Measurements from ENCODE around the gene TMEM117.
"Not testable (repeated sequence)": the region's sequence is repeated elsewhere in the genome, so short reads cannot be mapped to it uniquely, and the experiment has no call there.

Gene TMEM117

DNA sequence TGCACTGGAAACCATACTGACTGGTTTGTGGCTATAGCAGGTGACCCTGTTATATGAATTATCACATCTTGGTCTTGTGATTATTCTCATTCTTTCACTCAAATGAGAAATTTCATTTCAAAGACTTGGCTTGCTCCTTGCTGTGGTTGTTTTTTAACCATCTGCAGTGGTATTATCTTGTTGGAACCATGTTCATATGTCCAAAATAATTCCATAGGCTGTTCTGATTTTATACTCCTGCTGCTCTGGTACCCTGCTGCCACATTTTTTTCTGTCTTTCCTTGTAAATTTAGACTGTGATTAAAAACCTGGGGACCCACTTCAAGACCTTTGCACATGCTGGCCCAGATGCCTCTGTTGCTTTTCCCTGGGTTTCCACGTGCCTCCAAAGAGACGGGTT lies 190.2 kb downstream of the TMEM117 start:
- Mint-ChIP-seq H3K9me3 (peaks cover 5% of the 10 kb centered on the region), H3K27ac (no peak overlapping the region), H3K4me1 (ENCODE audit: low read depth) (no peaks in the 10 kb centered on the region), H3K4me3 (no peak overlapping the region), H3K27me3 (ENCODE audit: low read depth) (no peaks in the 10 kb centered on the region), H3K36me3 (ENCODE audit: low read depth) (no peaks in the 10 kb centered on the region)

DNA sequence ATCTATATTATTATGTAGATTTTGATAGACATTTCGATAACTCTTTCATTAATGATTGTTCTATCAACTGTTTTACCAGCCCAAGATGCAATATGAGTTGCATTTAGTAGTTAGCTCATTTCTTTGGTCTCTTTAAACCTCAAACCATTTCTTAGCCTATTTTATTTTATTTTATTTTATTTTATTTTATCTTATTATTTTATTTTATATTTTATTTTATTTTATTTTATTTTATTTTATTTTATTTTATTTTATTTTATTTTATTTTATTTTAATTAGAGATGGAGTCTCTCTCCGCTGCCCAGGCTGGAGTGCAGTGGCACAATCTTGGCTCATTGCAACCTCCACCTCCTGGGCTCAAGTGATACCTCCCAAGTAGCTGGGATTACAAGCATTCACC lies 191.0 kb downstream of the TMEM117 start:
- not testable (repeated sequence) for H3K36me3 Mint-ChIP-seq (ENCODE audit: low read depth); H3K4me1 Mint-ChIP-seq (ENCODE audit: low read depth); H3K27me3 Mint-ChIP-seq (ENCODE audit: low read depth); H3K27ac Mint-ChIP-seq; H3K4me3 Mint-ChIP-seq
- H3K9me3 Mint-ChIP-seq: peaks cover 10% of the 10 kb centered on the region

DNA sequence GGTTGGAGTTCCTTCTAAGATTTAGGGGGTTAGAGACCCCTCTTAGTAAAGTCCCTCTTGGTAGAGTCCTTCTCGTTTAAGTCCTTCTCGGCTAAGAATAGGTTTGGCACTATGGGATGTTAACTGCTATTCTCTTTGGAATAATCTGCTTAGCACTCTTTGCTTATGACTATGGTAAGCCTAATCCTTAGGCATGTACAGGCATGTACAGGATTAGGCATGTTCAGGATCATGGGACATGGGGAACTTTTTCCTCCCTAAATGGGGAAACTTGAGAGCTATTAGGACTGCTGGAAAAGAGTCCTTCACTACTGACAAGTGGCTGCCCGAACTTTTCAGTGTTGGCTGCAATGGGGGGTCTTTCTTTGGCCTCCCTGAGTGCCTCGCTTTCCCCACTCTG lies 193.3 kb downstream of the TMEM117 start:
- Mint-ChIP-seq H3K27me3 (ENCODE audit: low read depth) (no peaks in the 10 kb centered on the region), H3K27ac (no peak overlapping the region), H3K9me3 (peaks cover 10% of the 10 kb centered on the region), H3K36me3 (ENCODE audit: low read depth) (no peaks in the 10 kb centered on the region), H3K4me3 (no peak overlapping the region), H3K4me1 (ENCODE audit: low read depth) (no peaks in the 10 kb centered on the region)

DNA sequence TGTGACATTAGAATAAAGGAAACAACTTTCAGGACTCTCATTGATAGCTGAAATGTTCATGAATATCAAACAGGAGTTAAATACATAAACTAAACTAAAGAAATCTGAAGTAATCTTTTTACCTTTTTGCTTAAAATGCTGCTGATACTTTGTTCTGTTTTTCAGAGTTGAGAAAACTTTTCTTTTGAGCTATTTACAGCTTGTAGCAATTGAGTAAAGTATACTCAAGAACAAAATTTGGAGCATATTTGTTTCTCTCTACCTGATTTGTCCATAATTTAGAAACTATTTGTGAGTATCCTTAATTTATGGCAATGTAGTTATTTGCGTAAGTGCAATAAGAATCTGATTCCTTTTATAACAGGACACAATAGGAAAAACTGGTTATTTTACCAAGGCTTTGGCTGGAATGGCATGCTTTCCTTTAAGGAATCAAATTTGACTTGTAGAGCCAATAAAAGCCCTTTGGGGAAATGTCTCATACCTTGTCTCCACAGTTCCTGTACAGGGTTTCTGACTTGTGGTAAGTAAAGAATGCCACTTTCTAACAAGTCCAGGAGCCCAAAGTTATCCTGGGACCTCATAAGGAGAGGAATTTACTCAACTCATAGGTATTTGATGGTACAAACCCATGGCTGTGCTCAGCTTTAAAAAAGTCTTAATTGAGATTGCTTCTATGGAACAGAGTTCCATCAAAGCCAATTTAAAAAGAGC lies 195.7 kb downstream of the TMEM117 start:
- H3K36me3 Mint-ChIP-seq (ENCODE audit: low read depth): no peaks in the 10 kb centered on the region
- H3K27ac Mint-ChIP-seq: no peak overlapping the region
- H3K4me3 Mint-ChIP-seq: no peak overlapping the region
- no peaks in the 10 kb centered on the region for H3K4me1 Mint-ChIP-seq (ENCODE audit: low read depth)
- peaks cover 10% of the 10 kb centered on the region for H3K9me3 Mint-ChIP-seq
- H3K27me3 Mint-ChIP-seq (ENCODE audit: low read depth): no peaks in the 10 kb centered on the region

DNA sequence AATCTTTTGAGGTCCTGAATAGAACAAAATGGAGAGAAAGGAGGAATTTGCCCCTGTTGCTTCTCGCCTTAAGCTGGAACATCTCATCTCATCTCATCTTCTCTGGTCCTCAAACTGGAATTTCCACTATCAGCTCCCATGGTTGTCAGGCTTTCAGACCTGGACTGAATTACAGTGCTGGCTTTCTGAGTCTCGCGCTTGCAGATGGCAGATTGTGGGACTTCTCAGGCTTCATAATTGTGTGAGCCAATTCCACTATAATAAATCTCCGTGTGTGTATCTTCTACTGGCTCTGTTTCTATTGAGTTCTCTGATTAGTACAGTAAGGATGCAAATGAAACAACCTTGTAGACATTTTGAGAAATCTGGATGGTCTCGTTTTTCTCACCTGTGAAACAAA lies 199.0 kb downstream of the TMEM117 start:
- H3K36me3 Mint-ChIP-seq (ENCODE audit: low read depth): no peaks in the 10 kb centered on the region
- H3K4me3 Mint-ChIP-seq: no peak overlapping the region

DNA sequence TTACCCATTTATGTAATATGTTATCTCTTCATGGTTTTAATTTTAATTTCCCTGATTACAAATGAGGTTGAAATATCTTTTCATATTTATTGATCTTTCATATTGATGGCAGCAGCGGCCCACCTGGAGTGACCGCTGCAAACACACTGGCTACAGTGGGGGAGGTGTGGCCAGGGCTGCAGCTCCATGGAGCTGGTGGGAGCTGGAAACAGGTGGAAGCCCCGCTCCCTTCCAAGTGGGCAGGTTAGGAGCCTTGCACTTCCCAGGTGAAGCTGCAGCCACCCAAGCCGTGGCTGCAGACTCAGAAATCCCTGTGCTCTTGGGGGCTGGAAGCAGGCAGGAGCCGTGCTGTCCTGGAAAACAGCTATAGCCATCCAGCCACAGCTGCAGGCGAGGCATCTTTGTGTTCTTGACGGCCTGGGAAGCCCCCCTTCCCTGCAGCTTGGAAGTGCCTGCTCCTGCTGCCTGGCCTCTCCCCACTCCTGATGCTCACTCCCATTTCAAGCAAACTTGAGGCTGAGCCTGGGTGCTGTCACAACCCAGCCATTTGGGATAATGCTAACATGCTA lies 201.1 kb downstream of the TMEM117 start:
- Mint-ChIP-seq H3K27me3 (ENCODE audit: low read depth) (no peaks in the 10 kb centered on the region), H3K27ac (no peak overlapping the region), H3K9me3 (no peaks in the 10 kb centered on the region), H3K4me1 (ENCODE audit: low read depth) (no peaks in the 10 kb centered on the region), H3K36me3 (ENCODE audit: low read depth) (no peaks in the 10 kb centered on the region), H3K4me3 (no peak overlapping the region)

More for the DNA sequence above, 199.0 kb downstream of the TMEM117 start:
- Mint-ChIP-seq H3K27me3 (ENCODE audit: low read depth) (no peaks in the 10 kb centered on the region), H3K9me3 (peaks cover 5% of the 10 kb centered on the region), H3K4me1 (ENCODE audit: low read depth) (no peaks in the 10 kb centered on the region), H3K27ac (no peak overlapping the region)

DNA sequence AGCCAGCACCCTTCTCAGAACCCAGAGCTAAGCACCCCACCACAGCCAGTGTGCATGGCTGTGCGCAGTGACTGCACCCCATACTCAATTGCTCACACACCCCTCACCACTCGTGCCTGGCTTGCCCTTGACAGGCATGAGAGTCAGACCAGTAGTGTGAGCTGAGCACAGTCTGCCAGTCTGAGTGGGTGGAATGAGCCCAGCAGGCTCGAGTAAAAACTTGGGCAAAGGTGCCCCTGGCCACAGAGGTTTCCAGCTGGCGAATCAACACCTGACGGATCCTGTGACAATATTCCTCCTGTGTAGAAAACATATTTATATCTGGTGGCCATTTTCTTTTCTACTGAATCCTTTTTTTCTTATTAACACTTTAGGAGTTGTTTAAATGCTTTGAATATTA lies 202.5 kb downstream of the TMEM117 start:
- Mint-ChIP-seq H3K27ac (no peak overlapping the region), H3K27me3 (ENCODE audit: low read depth) (no peaks in the 10 kb centered on the region), H3K4me3 (no peak overlapping the region), H3K9me3 (no peaks in the 10 kb centered on the region), H3K36me3 (ENCODE audit: low read depth) (no peaks in the 10 kb centered on the region), H3K4me1 (ENCODE audit: low read depth) (no peaks in the 10 kb centered on the region)

DNA sequence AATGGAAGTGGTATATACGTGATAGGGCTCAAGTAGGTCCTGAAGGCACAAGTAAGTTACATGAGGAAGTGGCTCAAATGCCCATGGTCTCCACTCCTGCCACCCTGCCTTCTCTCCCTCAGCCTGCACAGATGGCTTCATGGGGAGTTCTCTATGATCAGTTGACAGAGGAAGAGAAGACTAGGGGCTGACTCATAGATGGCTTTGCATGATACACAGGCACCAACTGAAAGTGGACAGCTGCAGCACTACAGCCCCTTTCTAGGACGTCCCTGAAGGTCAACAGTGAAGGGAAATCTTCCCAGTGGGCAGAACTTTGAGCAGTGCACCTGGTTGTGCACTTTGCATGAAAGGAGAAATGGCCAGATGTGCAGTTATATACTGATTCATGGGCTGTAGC lies 208.6 kb downstream of the TMEM117 start:
- not testable (repeated sequence) for H3K4me3 Mint-ChIP-seq; H3K36me3 Mint-ChIP-seq (ENCODE audit: low read depth); H3K4me1 Mint-ChIP-seq (ENCODE audit: low read depth); H3K27me3 Mint-ChIP-seq (ENCODE audit: low read depth); H3K9me3 Mint-ChIP-seq; H3K27ac Mint-ChIP-seq

DNA sequence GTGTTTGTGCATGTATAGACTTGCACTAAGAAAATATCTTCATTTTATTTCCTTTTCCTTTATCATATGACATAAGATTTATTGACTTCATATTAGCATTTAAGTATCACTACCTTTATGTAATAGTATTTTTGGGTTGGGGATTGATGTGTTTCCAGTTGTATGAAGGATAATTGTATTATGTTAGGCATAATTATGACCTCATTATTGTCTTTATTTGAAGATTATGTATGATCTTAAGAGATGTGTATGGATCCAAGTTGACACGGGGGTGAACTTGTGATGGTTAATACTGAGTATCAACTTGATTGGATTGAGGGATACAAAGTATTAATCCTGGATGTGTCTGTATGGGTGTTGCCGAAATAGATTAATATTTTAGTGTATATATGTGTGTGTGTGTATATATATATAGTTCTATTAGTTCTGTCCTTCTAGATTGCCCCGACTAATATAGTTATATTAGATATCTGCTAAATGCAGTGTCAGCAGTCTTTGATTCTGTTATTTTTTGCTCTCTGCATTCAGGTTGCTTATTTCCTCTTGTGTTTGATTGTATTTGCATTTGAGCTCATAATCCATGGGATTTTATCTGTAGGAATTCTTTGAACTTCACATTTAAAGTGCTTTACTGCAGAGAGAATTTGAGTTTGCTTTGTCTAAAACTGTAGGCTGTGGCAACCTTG lies 211.0 kb downstream of the TMEM117 start:
- Mint-ChIP-seq H3K36me3 (ENCODE audit: low read depth) (no peaks in the 10 kb centered on the region), H3K27me3 (ENCODE audit: low read depth) (no peaks in the 10 kb centered on the region), H3K4me3 (no peak overlapping the region), H3K27ac (no peak overlapping the region), H3K9me3 (no peaks in the 10 kb centered on the region), H3K4me1 (ENCODE audit: low read depth) (no peaks in the 10 kb centered on the region)

DNA sequence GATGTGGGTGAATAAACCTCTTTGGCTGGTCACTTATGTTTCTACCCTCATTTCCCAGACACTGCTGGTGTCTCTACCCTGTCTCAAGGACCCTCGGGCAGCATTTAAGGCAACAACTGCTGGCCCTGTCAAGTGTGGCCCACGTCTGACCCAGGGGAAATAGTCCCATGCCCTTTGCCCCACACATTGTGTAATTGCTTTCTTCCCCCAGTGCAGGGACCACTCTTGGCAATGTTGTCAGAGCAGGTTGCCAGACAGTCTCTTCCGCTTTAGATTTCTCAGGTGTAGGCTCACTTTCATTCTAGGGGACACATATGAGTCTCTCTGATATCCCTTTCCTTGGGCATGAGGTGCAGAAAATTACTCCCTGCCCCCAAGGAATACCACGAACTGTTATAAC lies 216.7 kb downstream of the TMEM117 start:
- Mint-ChIP-seq H3K4me3 (no peak overlapping the region), H3K4me1 (ENCODE audit: low read depth) (no peaks in the 10 kb centered on the region), H3K36me3 (ENCODE audit: low read depth) (no peaks in the 10 kb centered on the region), H3K27me3 (ENCODE audit: low read depth) (no peaks in the 10 kb centered on the region), H3K27ac (no peak overlapping the region), H3K9me3 (no peaks in the 10 kb centered on the region)

DNA sequence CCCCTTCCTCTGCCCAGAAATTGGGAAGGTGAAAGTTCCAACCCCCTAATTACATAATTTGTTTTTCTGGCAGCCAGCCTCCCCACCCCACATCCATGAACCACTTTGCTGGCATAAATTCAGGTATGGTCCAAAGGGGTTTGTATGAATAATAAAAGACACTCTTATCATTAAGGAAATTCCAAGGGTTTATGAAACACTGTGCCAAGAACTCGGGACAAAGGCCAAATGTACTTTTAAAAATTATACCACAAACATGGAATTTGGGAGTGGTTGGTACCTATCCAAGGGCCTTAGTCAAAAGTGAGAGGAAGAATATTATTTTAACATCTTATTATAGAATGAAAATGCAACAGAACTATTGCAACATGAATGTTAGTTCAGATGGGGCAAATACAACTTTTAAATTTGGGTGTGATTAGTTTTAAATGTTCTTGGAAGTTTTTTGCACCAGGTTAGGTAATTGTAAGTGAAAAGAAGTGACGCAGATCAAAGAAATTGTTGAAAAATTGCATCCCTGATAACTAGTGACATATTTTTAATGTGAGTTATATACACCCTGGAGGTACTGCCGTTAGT lies 217.8 kb downstream of the TMEM117 start:
- no peaks in the 10 kb centered on the region for H3K9me3 Mint-ChIP-seq
- H3K36me3 Mint-ChIP-seq (ENCODE audit: low read depth): no peaks in the 10 kb centered on the region
- no peak overlapping the region for H3K27ac Mint-ChIP-seq
- no peak overlapping the region for H3K4me3 Mint-ChIP-seq
- H3K4me1 Mint-ChIP-seq (ENCODE audit: low read depth): no peaks in the 10 kb centered on the region
- no peaks in the 10 kb centered on the region for H3K27me3 Mint-ChIP-seq (ENCODE audit: low read depth)

DNA sequence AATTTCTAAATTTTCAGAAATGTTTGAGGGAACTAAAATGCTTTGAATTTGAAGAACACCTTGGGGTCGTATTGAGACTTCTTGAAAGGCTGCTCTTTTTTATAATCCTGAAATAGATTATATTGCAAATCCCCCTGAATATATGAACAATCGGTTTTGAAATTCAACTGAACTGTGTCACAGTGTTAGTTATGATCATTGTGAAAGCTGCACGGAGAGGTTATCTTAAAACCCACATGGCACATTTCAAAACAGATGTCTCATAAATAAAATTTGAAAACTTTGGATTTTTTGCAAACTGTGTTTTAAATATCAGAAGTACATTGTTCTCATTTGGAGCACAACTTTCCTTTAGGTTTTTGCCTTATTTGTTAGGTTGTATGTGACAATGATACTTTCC lies 218.4 kb downstream of the TMEM117 start:
- Mint-ChIP-seq H3K9me3 (no peaks in the 10 kb centered on the region), H3K27ac (no peak overlapping the region), H3K36me3 (ENCODE audit: low read depth) (no peaks in the 10 kb centered on the region), H3K4me3 (no peak overlapping the region), H3K4me1 (ENCODE audit: low read depth) (no peaks in the 10 kb centered on the region), H3K27me3 (ENCODE audit: low read depth) (no peaks in the 10 kb centered on the region)

DNA sequence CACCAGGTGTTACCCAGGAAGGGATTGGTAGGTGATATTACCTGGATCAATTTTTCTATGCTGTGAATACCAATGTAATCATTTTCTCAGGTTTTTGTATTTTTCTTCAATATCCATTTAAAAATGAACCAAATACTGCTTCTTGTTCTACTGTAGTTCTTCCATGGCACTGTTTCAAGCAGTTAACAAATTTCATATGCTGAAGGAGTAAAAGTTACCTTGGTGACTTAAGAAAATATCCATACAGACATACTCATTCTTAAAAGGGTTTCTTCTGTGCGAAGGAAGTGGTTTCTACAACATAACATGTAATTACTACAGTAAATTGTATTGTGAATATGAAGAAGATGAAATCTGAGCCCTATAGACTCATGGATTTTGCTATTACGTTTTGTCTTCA lies 222.5 kb downstream of the TMEM117 start:
- Mint-ChIP-seq H3K36me3 (ENCODE audit: low read depth) (no peaks in the 10 kb centered on the region), H3K9me3 (no peaks in the 10 kb centered on the region), H3K27ac (no peak overlapping the region), H3K27me3 (ENCODE audit: low read depth) (no peaks in the 10 kb centered on the region), H3K4me3 (no peak overlapping the region), H3K4me1 (ENCODE audit: low read depth) (no peaks in the 10 kb centered on the region)

DNA sequence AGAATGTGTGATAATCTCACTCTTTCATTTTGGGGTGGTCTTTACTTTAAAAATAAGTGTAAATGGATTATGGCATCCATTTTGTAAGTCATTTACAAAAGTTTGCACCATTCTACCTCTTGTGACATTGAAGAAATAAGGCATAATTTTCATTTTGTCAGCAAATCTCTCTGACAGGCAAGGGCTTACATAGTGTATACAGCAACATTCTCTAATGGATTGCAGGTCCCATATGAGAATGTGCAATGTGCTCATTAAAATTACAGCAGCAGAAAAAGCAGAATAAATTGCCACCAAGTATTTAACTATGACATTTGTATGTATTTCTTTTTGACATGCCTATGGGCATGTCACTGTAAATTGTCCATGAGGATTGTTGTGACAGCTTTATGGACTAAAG lies 223.6 kb downstream of the TMEM117 start:
- Mint-ChIP-seq H3K9me3 (no peaks in the 10 kb centered on the region), H3K4me1 (ENCODE audit: low read depth) (no peaks in the 10 kb centered on the region)

DNA sequence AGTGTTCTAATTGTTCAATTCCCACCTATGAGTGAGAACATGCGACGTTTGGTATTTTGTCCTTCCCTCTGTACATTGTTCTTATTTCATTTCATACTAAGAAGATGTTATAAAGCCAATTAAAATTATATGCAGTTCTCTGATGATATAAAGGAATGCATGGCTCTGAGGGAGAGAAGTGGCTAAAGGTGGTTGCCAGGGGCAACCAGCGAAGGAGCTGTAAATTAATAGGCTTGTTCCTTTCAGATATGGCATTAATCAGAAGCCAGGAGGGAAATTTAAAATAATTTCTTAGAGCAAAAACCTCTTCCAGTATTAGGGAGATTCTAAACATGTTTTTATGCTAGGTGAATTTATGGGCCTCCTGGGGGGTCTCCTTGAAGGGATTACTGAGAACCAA lies 227.8 kb downstream of the TMEM117 start:
- Mint-ChIP-seq H3K27ac (no peak overlapping the region), H3K4me1 (ENCODE audit: low read depth) (no peaks in the 10 kb centered on the region), H3K9me3 (no peaks in the 10 kb centered on the region), H3K4me3 (no peak overlapping the region), H3K36me3 (ENCODE audit: low read depth) (no peaks in the 10 kb centered on the region), H3K27me3 (ENCODE audit: low read depth) (no peaks in the 10 kb centered on the region)

More for the DNA sequence above, 223.6 kb downstream of the TMEM117 start:
- Mint-ChIP-seq H3K27ac (no peak overlapping the region), H3K36me3 (ENCODE audit: low read depth) (no peaks in the 10 kb centered on the region), H3K27me3 (ENCODE audit: low read depth) (no peaks in the 10 kb centered on the region), H3K4me3 (no peak overlapping the region)
